Measurements from ENCODE around the gene CNRIP1. TPM values are rescaled to one million over a fixed set of nuclear protein-coding genes. Genes with fewer than 3 reads are reported as not detected.
"Not testable (repeated sequence)": the region's sequence is repeated elsewhere in the genome, so short reads cannot be mapped to it uniquely, and the experiment has no call there.

Gene CNRIP1, protein sequence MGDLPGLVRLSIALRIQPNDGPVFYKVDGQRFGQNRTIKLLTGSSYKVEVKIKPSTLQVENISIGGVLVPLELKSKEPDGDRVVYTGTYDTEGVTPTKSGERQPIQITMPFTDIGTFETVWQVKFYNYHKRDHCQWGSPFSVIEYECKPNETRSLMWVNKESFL
- 9.3 TPM for total RNA-seq
- long read RNA-seq, transcript CNRIP1-201 (3 exons, 1,953 nt) = major isoform, 19 of 29 reads
- long read RNA-seq, partial matches to known transcripts = 2 of 29 reads
- long read RNA-seq, other reads (novel, unspliced or antisense) = 6 of 29 reads

- peak; percentile 90 for ATAC-seq (ENCODE audit: poor library complexity)
- intact Hi-C loops (cut with DNase I) = no loop called here
- peak; percentile 79 for DNase-seq
Measured at GRCh38 chr2:68319398-68320117, at the start of gene CNRIP1. TSS of gene CNRIP1 (minus strand) at chr2:68319949. CDS start at chr2:68319400, 549 bp downstream.

GRCh38 chr2:68369337-68369734 is 49.6 kb upstream of the CNRIP1 start:
- intact Hi-C loops (cut with DNase I) = loop anchor here (5.0 kb wide), 1 partner anchor 247 kb away; no protein-coding TSS in a partner anchor
- ATAC-seq (ENCODE audit: poor library complexity) = no peak
- DNase-seq = no peak

- DNase-seq (no peak), ATAC-seq (ENCODE audit: poor library complexity) (no peak)
- intact Hi-C loops (cut with DNase I) = loop anchor here (5.0 kb wide), 1 partner anchor 246 kb away; no protein-coding TSS in a partner anchor
Measured at GRCh38 chr2:68368654-68369336, 49.0 kb upstream of the CNRIP1 start.

DNA sequence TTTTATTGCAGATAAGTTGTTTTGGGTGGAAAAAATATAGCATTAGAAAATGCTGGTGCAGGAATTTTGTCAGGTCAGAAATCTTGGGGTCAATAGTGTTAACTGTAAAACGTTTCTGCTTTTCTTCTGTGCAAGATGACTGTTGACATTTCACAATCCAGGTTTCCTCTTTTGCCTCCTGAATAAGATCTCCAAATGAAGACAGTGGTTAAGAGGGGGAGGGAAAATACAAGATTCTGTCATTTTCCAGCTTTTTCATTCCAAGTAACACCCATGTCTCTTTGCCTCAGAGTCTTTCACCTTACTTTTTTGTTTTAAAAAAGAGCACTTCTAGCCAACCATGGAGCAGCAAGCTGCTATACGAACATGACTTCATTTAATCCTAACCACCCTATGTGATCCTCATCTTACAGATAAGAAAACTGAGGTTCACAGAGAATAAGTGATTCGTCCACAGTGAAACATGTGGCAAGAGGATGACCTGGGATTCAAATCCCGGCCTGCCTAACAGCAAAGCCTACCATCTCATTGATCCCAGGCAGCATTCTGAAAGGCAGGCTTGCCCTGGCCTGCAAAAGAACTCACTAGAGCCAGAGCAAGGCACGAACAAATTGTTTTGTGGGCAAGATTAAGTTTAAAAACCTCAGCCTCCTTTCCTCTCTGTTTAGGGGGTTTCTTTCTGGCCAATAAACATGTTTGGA is 48.4 kb upstream of the CNRIP1 start:
- ATAC-seq (ENCODE audit: poor library complexity) (peak; percentile 48), DNase-seq (no peak)
- intact Hi-C loops (cut with DNase I) = loop anchor here (5.0 kb wide), 1 partner anchor 246 kb away; no protein-coding TSS in a partner anchor

DNA sequence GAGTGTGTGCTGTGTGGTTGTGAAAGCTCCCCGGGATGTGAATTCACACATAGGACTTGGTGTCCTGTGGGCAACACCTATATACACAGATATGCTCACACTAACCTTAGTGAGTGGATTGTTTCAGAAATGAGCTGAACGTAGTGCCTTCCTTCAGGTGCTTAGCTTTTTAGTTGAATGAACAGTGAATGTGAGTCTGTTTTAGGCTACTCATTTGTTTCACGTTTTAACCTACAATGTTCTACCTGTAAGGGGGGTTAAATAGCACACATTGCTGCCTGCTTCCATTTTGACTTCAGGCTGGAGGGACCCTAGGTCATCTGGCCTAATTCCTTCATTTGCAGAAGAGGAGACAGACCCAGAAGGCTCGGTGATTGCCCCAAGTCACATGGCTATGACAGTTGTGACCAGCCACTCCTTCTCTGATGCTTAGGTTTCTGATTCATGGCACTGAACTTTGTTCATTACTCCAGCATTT is 46.4 kb upstream of the CNRIP1 start:
- intact Hi-C loops (cut with DNase I) = loop anchor here (5.0 kb wide), 1 partner anchor 244 kb away; no protein-coding TSS in a partner anchor
- DNase-seq = no peak
- ATAC-seq (ENCODE audit: poor library complexity) = no peak

GRCh38 chr2:68365087-68365486 is 45.3 kb upstream of the CNRIP1 start, which contains the start of gene PLEK:
TSS of gene PLEK (plus strand) at chr2:68365282. CDS start at chr2:68365352, 70 bp downstream.
- intact Hi-C loops (cut with DNase I) = loop anchor here (5.0 kb wide), 1 partner anchor 243 kb away; no protein-coding TSS in a partner anchor
- ATAC-seq (ENCODE audit: poor library complexity) (peak; percentile 67), DNase-seq (peak; percentile 79)

DNA sequence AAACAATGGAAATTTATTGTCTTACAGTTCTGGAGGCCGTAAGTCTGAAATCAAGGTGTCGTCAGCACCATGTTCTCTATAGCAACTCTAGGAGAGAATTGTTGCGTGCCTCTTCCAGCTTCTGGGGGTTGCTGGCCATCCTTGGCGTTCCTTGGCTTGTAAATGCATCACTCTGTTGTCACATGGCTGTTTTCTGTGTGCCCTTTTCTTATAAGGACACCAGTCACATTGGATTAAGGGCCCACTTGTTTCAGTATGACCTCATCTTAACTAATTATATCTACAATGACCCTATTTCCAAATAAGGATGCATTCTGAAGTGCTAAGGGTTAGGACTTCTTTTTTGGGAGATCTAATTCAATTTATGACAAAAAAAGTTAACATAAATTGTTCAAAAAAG is 44.0 kb upstream of the CNRIP1 start:
- no peak for DNase-seq
- intact Hi-C loops (cut with DNase I) = loop anchor here (5.0 kb wide), 1 partner anchor 79 kb away; no protein-coding TSS in a partner anchor
- no peak for ATAC-seq (ENCODE audit: poor library complexity)

- no peak for DNase-seq
- intact Hi-C loops (cut with DNase I) = loop anchor here (5.0 kb wide), 1 partner anchor 80 kb away; no protein-coding TSS in a partner anchor
- no peak for ATAC-seq (ENCODE audit: poor library complexity)
Measured at GRCh38 chr2:68362749-68363148, 43.0 kb upstream of the CNRIP1 start.

- peak; percentile 87 for DNase-seq
- intact Hi-C loops (cut with DNase I) = loop anchor here (5.0 kb wide), 1 partner anchor 80 kb away; no protein-coding TSS in a partner anchor
- ATAC-seq (ENCODE audit: poor library complexity) = peak; percentile 86
Measured at GRCh38 chr2:68362069-68362468, 42.3 kb upstream of the CNRIP1 start.

DNA sequence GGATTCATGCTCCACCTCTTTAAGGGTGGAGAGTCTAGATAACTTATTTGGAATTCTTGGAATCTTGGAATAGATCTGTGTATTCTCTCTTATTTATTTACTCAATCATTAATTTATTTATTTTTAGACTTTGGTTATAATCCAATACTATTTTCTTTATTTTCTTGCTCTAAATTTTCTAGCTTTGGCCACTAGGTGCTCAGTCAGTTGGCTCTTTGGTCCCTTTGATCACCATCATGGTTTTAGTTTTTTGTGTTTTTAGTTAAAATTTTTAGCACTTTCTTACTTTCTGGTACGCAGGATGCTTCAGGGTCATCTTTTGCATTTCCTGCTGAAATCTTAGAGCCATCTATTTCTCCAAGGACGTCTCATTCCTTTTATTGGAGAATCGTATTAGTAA is 40.1 kb upstream of the CNRIP1 start:
- ATAC-seq (ENCODE audit: poor library complexity) (no peak), DNase-seq (no peak)
- intact Hi-C loops (cut with DNase I) = loop anchor here (5.0 kb wide), 1 partner anchor 82 kb away; no protein-coding TSS in a partner anchor

DNA sequence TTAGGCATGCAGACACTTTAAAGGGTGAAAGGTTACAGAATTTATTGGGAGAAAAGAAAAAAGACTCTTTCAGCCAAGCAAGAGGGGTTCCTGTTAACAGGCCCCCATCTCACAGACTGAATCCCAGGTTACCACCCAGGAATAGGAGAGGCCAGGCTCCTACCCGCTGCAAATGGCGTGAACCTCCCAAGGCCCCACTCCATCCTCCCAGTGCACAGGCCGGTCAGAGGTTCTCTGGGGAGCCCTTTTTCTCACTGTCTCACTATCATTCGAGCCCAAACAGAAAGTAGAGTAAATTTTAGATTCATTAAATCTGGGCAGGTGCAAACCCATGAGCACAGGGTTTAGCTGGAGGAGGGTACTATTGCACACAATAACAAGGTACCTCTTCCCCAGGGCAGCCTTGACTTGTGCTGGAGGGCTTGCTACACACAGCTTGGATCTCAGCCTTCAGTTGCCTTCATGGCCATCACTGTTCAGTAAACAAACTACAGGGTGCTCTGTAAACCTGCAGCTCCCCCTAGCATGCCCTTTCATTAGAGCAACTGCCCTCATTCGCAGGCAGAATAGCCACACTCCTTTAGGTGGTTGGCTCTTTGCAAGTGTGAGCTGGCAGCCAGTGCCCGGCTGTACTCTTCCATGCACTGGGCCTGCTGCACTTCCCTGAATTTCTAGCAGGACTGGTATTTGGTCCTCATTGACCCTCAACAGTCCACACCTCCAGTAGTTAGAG is 38.0 kb upstream of the CNRIP1 start:
- intact Hi-C loops (cut with DNase I) = no loop called here
- peak; percentile 82 for ATAC-seq (ENCODE audit: poor library complexity)
- peak; percentile 50 for DNase-seq

GRCh38 chr2:68356599-68357239 is 37.0 kb upstream of the CNRIP1 start:
- ATAC-seq (ENCODE audit: poor library complexity) (no peak), DNase-seq (no peak)
- intact Hi-C loops (cut with DNase I) = no loop called here

GRCh38 chr2:68352651-68353391 is 33.1 kb upstream of the CNRIP1 start:
- no peak for ATAC-seq (ENCODE audit: poor library complexity)
- intact Hi-C loops (cut with DNase I) = no loop called here

DNA sequence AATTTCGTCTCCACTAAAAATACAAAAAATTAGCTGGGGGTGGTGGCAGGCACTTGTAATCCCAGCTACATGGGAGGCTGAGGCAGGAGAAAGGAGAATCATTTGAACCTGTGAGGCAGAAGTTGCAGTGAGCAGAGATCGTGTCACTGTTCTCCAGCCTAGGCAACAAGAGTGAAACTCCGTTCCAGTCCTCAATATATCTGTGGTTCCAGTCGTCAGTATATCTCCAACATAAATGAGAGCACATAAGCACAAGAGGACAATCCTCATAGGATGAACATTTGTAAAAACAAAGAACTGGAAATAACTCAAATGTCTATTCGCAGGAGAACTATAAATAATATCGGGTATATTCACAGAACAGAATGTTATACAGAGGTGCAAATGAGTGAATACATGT is 32.2 kb upstream of the CNRIP1 start:
- ATAC-seq (ENCODE audit: poor library complexity) = no peak
- intact Hi-C loops (cut with DNase I) = no loop called here
- DNase-seq = no peak

More at GRCh38 chr2:68352651-68353391, 33.1 kb upstream of the CNRIP1 start:
- no peak for DNase-seq

DNA sequence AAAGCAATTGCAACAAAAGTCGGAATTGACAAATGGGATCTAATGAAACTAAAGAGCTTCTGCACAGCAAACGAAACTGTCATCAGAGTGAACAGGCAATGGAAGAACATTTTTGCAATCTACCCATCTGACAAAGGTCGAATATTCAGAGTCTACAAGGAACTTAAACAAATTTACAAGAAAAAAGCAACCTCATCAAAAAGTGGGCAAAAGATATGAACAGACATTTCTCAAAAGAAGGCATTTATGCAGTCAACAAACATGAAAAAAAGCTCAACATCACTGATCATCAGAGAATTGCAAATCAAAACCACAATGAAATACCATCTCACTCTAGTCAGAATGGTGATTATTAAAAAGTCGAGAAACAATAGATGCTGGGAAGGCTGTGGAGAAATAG is 29.3 kb upstream of the CNRIP1 start:
- ATAC-seq (ENCODE audit: poor library complexity); DNase-seq; intact Hi-C loops (cut with DNase I): not testable (repeated sequence)

- ATAC-seq (ENCODE audit: poor library complexity) = no peak
- no peak for DNase-seq
- intact Hi-C loops (cut with DNase I) = no loop called here
Measured at GRCh38 chr2:68345129-68345875, 25.6 kb upstream of the CNRIP1 start.
